ENCODE measurements around the gene ZNF264.
"Not testable (repeated sequence)": the region's sequence is repeated elsewhere in the genome, so short reads cannot be mapped to it uniquely, and the experiment has no call there.

The ZNF264 gene

GRCh38 chr19:57191141-57192076 is at the start of gene ZNF264:
ZNF264 (plus strand) TSS chr19:57191500; CDS start chr19:57191914, 414 bp downstream.
- peak; percentile 81 to 92 (median 85) for DNase-seq

GRCh38 chr19:57141699-57142098 is 49.6 kb upstream of the ZNF264 start:
- no peak for DNase-seq

GRCh38 chr19:57152921-57153320 is 38.4 kb upstream of the ZNF264 start:
- no peak for DNase-seq

- no peak for DNase-seq
Observed at GRCh38 chr19:57161985-57162539, 29.2 kb upstream of the ZNF264 start.

- DNase-seq: no peak
Observed at GRCh38 chr19:57165846-57166245, 25.5 kb upstream of the ZNF264 start.

GRCh38 chr19:57167385-57167784 is 23.9 kb upstream of the ZNF264 start, which contains the start of gene DUXA:
DUXA (minus strand) TSS chr19:57167485; CDS start chr19:57167443, 42 bp downstream.
- DNase-seq: no peak

GRCh38 chr19:57171551-57172081 is 19.7 kb upstream of the ZNF264 start:
- no peak for DNase-seq

GRCh38 chr19:57190301-57190700 is 999 bp upstream of the ZNF264 start:
- no peak for DNase-seq

- DNase-seq: peak in 1 of 3 experiments; percentile 43
Observed at GRCh38 chr19:57192077-57192420, 749 bp downstream of the ZNF264 start.

GRCh38 chr19:57192993-57193392 is 1.7 kb downstream of the ZNF264 start:
- DNase-seq: no peak

GRCh38 chr19:57197874-57198273 is 6.6 kb downstream of the ZNF264 start:
- not testable (repeated sequence) for DNase-seq

GRCh38 chr19:57202160-57202559 is 10.9 kb downstream of the ZNF264 start:
- DNase-seq: no peak

GRCh38 chr19:57210381-57210780 is 19.1 kb downstream of the ZNF264 start:
- DNase-seq: no peak

- no peak for DNase-seq
Observed at GRCh38 chr19:57212109-57212508, 20.8 kb downstream of the ZNF264 start.

- DNase-seq: no peak
Observed at GRCh38 chr19:57227502-57227901, 36.2 kb downstream of the ZNF264 start.

GRCh38 chr19:57231686-57232085 is 40.4 kb downstream of the ZNF264 start:
- no peak for DNase-seq

- no peak for DNase-seq
Observed at GRCh38 chr19:57233207-57233606, 41.9 kb downstream of the ZNF264 start.

- no peak for DNase-seq
Observed at GRCh38 chr19:57239982-57240310, 48.6 kb downstream of the ZNF264 start.

GRCh38 chr19:57240311-57241090 is 49.2 kb downstream of the ZNF264 start, which contains the start of gene ZNF805:
ZNF805 (plus strand) TSS chr19:57240632; CDS start chr19:57240892, 260 bp downstream.
- DNase-seq: peak; percentile 86 to 98 (median 94)

- DNase-seq: no peak
Observed at GRCh38 chr19:57241176-57241575, 49.9 kb downstream of the ZNF264 start.

GRCh38 chr19:57242821-57243220 is 51.5 kb downstream of the ZNF264 start:
- DNase-seq: no peak

- DNase-seq: no peak
Observed at GRCh38 chr19:57244513-57244912, 53.2 kb downstream of the ZNF264 start.

- no peak for DNase-seq
Observed at GRCh38 chr19:57245066-57245465, 53.8 kb downstream of the ZNF264 start.
